ENCODE results near the gene KISS1R.

Gene KISS1R

DNA sequence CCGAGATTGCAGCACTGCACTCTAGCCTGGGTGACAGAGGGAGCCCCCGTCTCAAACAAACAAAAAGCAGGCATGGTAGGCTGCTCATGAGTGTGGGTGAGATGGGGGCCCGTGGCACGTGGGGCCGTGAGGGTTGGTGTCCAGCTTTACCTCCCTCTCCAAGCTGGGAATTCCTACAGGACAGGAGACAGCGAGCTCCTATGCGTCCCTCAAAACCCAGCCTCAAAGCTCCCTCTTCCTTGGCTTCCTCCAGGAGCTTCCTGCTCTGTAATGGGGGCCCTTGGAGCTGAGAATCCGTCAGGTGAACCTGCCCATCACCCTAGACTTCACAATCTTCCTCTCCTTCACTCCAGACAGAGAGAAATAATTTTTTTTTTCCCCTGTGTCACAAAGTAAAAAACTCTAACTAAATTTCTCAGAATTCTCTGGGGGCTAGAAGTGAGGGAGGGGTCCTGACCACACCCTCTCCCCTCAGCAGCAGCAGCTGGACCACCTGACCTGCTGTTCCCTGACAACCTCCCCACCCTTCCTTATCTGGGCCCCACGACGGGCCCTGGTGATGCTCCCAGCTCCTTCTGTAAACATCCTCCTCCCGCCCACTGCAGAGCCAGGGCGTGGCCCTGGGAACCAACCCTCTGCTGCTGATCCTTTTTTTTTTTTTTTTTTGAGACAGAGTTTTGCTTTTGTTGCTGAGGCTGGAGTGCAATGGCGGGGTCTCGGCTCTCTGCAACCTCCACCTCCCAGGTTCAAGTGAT is 44.9 kb downstream of the KISS1R start:
- H3K27me3 ChIP-seq (ENCODE audit: control insufficient read depth, insufficient read depth, low read length) = no peaks in the 10 kb centered on the region
- H3K79me2 ChIP-seq = peaks cover 4% of the 10 kb centered on the region
- H2AFZ ChIP-seq = no peak overlapping the region
- TF ChIP-seq, protein P1, sequence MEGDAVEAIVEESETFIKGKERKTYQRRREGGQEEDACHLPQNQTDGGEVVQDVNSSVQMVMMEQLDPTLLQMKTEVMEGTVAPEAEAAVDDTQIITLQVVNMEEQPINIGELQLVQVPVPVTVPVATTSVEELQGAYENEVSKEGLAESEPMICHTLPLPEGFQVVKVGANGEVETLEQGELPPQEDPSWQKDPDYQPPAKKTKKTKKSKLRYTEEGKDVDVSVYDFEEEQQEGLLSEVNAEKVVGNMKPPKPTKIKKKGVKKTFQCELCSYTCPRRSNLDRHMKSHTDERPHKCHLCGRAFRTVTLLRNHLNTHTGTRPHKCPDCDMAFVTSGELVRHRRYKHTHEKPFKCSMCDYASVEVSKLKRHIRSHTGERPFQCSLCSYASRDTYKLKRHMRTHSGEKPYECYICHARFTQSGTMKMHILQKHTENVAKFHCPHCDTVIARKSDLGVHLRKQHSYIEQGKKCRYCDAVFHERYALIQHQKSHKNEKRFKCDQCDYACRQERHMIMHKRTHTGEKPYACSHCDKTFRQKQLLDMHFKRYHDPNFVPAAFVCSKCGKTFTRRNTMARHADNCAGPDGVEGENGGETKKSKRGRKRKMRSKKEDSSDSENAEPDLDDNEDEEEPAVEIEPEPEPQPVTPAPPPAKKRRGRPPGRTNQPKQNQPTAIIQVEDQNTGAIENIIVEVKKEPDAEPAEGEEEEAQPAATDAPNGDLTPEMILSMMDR (IDR thresholded peaks at IDR 0.05) = no peak
- H3K27ac ChIP-seq = no peak overlapping the region
- no peaks in the 10 kb centered on the region for H3K4me1 ChIP-seq
- H3K4me2 ChIP-seq (ENCODE audit: low read length) = no peak overlapping the region
- H3K9ac ChIP-seq = no peak overlapping the region
- H3K36me3 ChIP-seq (ENCODE audit: control insufficient read depth, insufficient read depth, low read length) = no peaks in the 10 kb centered on the region
- H3K9me3 ChIP-seq (ENCODE audit: control insufficient read depth, low read length) = no peaks in the 10 kb centered on the region
- H3K4me3 ChIP-seq (ENCODE audit: low read depth, low read length) = no peak overlapping the region

DNA sequence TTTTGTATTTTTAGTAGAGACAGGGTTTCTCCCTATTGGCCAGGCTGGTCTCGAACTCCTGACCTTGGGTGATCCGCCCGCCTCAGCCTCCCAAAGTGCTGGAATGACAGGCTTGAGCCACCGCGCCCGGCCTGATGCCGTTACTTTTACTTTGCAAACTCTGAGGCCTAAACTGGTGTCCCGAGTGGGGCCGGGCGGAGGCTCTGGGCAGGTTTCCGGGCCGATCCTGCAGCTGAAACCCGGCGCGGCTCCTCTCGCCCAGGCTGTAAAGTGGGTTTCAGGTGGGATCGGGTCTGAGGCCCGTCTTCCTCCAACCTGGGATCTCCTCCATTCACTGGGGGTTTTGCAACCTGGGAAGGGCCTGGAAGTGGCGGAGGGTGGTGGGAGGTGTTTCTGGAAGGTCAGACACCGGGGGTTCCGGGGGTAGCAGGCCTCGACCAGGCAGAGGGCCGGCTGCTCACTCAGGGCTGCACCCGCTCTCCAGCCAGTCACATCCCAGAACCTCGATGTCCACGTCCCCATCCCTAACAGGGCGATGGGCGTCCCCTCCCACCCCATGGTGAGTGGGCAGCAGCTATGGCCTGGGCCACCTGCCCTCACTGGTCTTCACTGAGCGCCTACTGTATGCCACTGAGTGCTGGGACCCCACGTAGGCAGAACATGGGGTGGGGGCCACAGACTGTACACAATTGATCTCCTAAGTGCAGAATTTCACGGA is 45.7 kb downstream of the KISS1R start:
- no peak overlapping the region for H3K4me3 ChIP-seq (ENCODE audit: low read depth, low read length)
- no peaks in the 10 kb centered on the region for H3K9me3 ChIP-seq (ENCODE audit: control insufficient read depth, low read length)
- no peaks in the 10 kb centered on the region for H3K4me1 ChIP-seq
- no peak overlapping the region for H3K27ac ChIP-seq
- TF ChIP-seq, protein P1 (IDR thresholded peaks at IDR 0.05) = no peak
- no peak overlapping the region for H3K9ac ChIP-seq
- H3K79me2 ChIP-seq = peaks cover 2% of the 10 kb centered on the region
- no peaks in the 10 kb centered on the region for H3K36me3 ChIP-seq (ENCODE audit: control insufficient read depth, insufficient read depth, low read length)
- no peak overlapping the region for H2AFZ ChIP-seq
- H3K27me3 ChIP-seq (ENCODE audit: control insufficient read depth, insufficient read depth, low read length) = no peaks in the 10 kb centered on the region
- H3K4me2 ChIP-seq (ENCODE audit: low read length) = no peak overlapping the region

DNA sequence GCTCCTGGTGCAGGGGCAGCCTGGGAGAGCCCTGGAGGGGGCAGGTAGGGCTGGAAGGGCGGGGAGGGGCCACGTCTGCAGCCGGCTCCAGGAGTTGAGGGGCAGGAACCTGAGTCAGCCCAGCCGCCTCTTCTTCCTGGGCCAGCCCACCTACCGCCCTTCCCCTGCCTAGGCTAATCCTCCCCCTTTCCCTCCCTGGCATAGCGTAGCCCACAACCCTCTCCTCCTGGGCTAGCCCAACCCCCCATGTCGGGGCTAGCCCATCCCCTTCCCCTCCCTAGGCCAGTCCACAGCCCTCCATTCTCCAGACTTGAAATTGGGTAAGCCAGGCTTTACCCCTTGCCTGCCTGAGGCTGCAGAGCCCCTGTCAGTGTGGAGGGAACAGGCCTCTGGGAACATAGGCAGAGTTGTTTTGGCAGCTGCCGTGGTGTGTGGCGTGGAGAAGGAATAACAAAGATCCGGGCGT is 46.4 kb downstream of the KISS1R start:
- H3K36me3 ChIP-seq (ENCODE audit: control insufficient read depth, insufficient read depth, low read length) = no peaks in the 10 kb centered on the region
- no peaks in the 10 kb centered on the region for H3K27me3 ChIP-seq (ENCODE audit: control insufficient read depth, insufficient read depth, low read length)
- H3K4me1 ChIP-seq = no peaks in the 10 kb centered on the region

DNA sequence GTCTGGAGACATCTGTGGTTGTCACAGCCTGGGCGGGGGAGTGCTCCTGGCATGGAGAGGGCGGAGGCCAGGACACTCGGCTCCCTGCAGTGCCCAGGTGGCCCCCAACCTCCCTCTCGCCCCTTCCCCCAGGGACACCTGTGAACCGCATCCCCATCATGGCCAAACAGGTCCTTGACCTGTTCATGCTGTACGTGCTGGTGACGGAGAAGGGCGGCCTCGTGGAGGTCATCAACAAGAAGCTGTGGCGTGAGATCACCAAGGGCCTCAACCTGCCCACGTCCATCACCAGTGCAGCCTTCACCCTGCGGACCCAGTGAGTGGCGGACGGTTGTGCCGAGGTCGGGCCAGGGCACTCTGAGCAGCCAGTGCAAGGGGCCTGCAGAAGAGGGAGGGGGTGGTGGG is 47.0 kb downstream of the KISS1R start:
- Histone ChIP-seq H3K9me3 (ENCODE audit: control insufficient read depth, low read length) (no peaks in the 10 kb centered on the region), H3K27me3 (ENCODE audit: control insufficient read depth, insufficient read depth, low read length) (no peaks in the 10 kb centered on the region), H3K4me3 (ENCODE audit: low read depth, low read length) (no peak overlapping the region), H3K79me2 (peaks cover 2% of the 10 kb centered on the region), H3K4me1 (no peaks in the 10 kb centered on the region), H3K9ac (no peak overlapping the region), H3K4me2 (ENCODE audit: low read length) (no peak overlapping the region), H3K36me3 (ENCODE audit: control insufficient read depth, insufficient read depth, low read length) (no peaks in the 10 kb centered on the region), H3K27ac (no peak overlapping the region), H2AFZ (no peak overlapping the region)
- TF ChIP-seq, protein P1 (IDR thresholded peaks at IDR 0.05) = no peak

More for the DNA sequence above, 46.4 kb downstream of the KISS1R start:
- Histone ChIP-seq H3K4me3 (ENCODE audit: low read depth, low read length) (no peak overlapping the region), H3K79me2 (peaks cover 2% of the 10 kb centered on the region), H3K4me2 (ENCODE audit: low read length) (no peak overlapping the region), H2AFZ (no peak overlapping the region), H3K27ac (no peak overlapping the region), H3K9me3 (ENCODE audit: control insufficient read depth, low read length) (no peaks in the 10 kb centered on the region), H3K9ac (no peak overlapping the region)
- TF ChIP-seq, protein P1 (IDR thresholded peaks at IDR 0.05) = no peak

All from parathyroid adenoma (tissue), 2 donors.